Psoas muscle (tissue), 8 donors: ENCODE measurements around the gene BCAS1. TPM values are rescaled to one million over a fixed set of nuclear protein-coding genes. Genes with fewer than 3 reads are reported as not detected.

Experiments
- ATAC-seq, 4 donors: fragments of 200-7000 bp; cut with Tn5 transposase; one replicate each; pipeline ENCODE4 v1.9.1; 2020; ENCODE audit warnings: moderate library complexity in 3 of 4, mild to moderate bottlenecking in 2 of 4
- DNase-seq, 2 donors: peaks; one replicate each; pipeline ENCODE4 v3.0.0-alpha.2; 2020
- H3K27ac ChIP-seq: fragments of 200-600 bp; one replicate; pipeline ENCODE4 v1.8.0; 2022
- H3K27me3 ChIP-seq, 3 donors: fragments of 200-600 bp in 1 of 3; one replicate each; pipeline versions ENCODE4 v1.6.1 to v1.8.0; 2013 to 2022; ENCODE audit warnings: low read length in 2 of 3, mild to moderate bottlenecking in 2 of 3, moderate library complexity in 1 of 3; ENCODE audit not compliant: insufficient read depth in 3 of 3
- H3K36me3 ChIP-seq, 2 donors: fragments of 200-600 bp in 1 of 2; one replicate each; pipeline versions ENCODE4 v1.6.1 to v1.8.0; 2013 to 2022; ENCODE audit warnings: low read depth in 1 of 2, mild to moderate bottlenecking in 1 of 2, moderate library complexity in 1 of 2; ENCODE audit not compliant: insufficient read depth in 1 of 2
- H3K4me1 ChIP-seq: fragments of 200-600 bp; one replicate; pipeline ENCODE4 v1.8.0; 2022
- H3K4me3 ChIP-seq: fragments of 200-600 bp; one replicate; pipeline ENCODE4 v1.8.0; 2022; ENCODE audit warnings: mild to moderate bottlenecking
- H3K9me3 ChIP-seq: fragments of 200-600 bp; one replicate; pipeline ENCODE4 v1.8.0; 2022
- CTCF ChIP-seq: fragments of 200-600 bp; IDR thresholded peaks from one replicate; pipeline ENCODE4 v1.8.0; 2022; ENCODE audit warnings: antibody characterized with exemption
- WGBS, 3 donors: extraction: QIAGEN DNeasy Blood & Tissue Kit; methylation state at CpG; one replicate each; pipeline versions ENCODE4 v1.1.6 to v1.1.7; 2013; 5-methylcytosine and 5-hydroxymethylcytosine counted together
- intact Hi-C, 2 donors: fragments of 100-400 bp; cut with DNase I; formaldehyde crosslinking; loops; one replicate each; pipeline versions ENCODE4 v1.11.0 to v1.14.2; 2022
- polyA plus RNA-seq, 3 donors: library from polyadenylated mRNA; stranded (reverse); fragments of 200-250 nt; gene quantifications; one replicate each; pipeline ENCODE4 v1.2.3, GENCODE V29; 2013
- total RNA-seq, 4 donors: library from RNA; stranded (reverse); fragmentation: NEBNext Ultra II Directional in 2 of 4; extraction: Animal tissue kit (Norgen Biotek cat#: 25700) in 2 of 4; gene quantifications; one replicate each; pipeline versions ENCODE4 v1.2.1 to v1.2.4, GENCODE V29; 2021 to 2023
- donor health status: healthy with polysubstance abuse.
- donor health status: DM: no; HTN: no; CAD: no; lungs with moderate emphysema.
- donor health status: Bipolar disorder and iron deficiency.
- donor health status: healthy.
- donor health status: DM: yes; HTN: yes; CAD: no.
- donor health status: DM: no; HTN: no; CAD: no.
- donor health status: DM: no; HTN: no; CAD: no.
- donor health status: DM: yes; HTN: yes; CAD: no.

The BCAS1 gene
- total and polyA plus RNA-seq, 7 donors, result 0.01 to 0.26 (median 0.16) TPM; not detected in 2

GRCh38 chr20:54002056-54002575 is 68.3 kb downstream of the BCAS1 start:
- no peak for ATAC-seq
- intact Hi-C loops, result no loop called here
- WGBS, 3 donors, result 71 to 74% (median 71%) methylated on average over 2 of the region's 2 CpGs

GRCh38 chr20:54000914-54001313 is 69.5 kb downstream of the BCAS1 start:
- no peak for ATAC-seq
- Histone ChIP-seq H3K4me3 (no peak overlapping the region), H3K4me1 (no peaks in the 10 kb centered on the region), H3K36me3 (no peaks in the 10 kb centered on the region), H3K27ac (no peak overlapping the region), H3K9me3 (peaks cover 15% of the 10 kb centered on the region), H3K27me3 (no peaks in the 10 kb centered on the region)
- intact Hi-C loops, result no loop called here
- no peak for DNase-seq
- 57 to 87% (median 78%) methylated on average over 2 of the region's 2 CpGs for WGBS, 3 donors
- no peak for TF ChIP-seq CTCF

More at GRCh38 chr20:54002056-54002575, 68.3 kb downstream of the BCAS1 start:
- no peak for TF ChIP-seq CTCF
- H3K27me3 ChIP-seq, result no peaks in the 10 kb centered on the region
- H3K36me3 ChIP-seq, result no peaks in the 10 kb centered on the region
- no peak overlapping the region for H3K27ac ChIP-seq
- DNase-seq, result no peak
- no peaks in the 10 kb centered on the region for H3K4me1 ChIP-seq
- H3K9me3 ChIP-seq, result peaks cover 15% of the 10 kb centered on the region
- no peak overlapping the region for H3K4me3 ChIP-seq

GRCh38 chr20:54000262-54000661 is 70.1 kb downstream of the BCAS1 start:
- intact Hi-C loops, result no loop called here
- Histone ChIP-seq H3K27me3 (no peaks in the 10 kb centered on the region), H3K4me1 (no peaks in the 10 kb centered on the region), H3K4me3 (no peak overlapping the region), H3K27ac (no peak overlapping the region), H3K36me3 (no peaks in the 10 kb centered on the region), H3K9me3 (peaks cover 15% of the 10 kb centered on the region)
- no peak for ATAC-seq
- TF ChIP-seq CTCF, result no peak
- DNase-seq, result no peak

- Histone ChIP-seq H3K4me1 (no peaks in the 10 kb centered on the region), H3K27me3 (no peaks in the 10 kb centered on the region), H3K4me3 (no peak overlapping the region), H3K27ac (no peak overlapping the region), H3K9me3 (peaks cover 15% of the 10 kb centered on the region), H3K36me3 (no peaks in the 10 kb centered on the region)
- TF ChIP-seq CTCF, result no peak
- DNase-seq (no peak), ATAC-seq (no peak)
- 79 to 90% (median 86%) methylated on average over 3 of the region's 3 CpGs for WGBS, 3 donors
- intact Hi-C loops, result no loop called here
Measured at GRCh38 chr20:53999077-53999476, 71.3 kb downstream of the BCAS1 start.
